Central memory CD8-positive, alpha-beta T cell (primary cell): ENCODE measurements around the gene TRIM29.
A peak's percentile ranks its signal among the peaks of the same experiment; 100 is the strongest.

Experiments
- ATAC-seq: fragments of 150-1000 bp; cut with Tn5 transposase; replicated peaks from 2 replicates; pipeline ENCODE4 v1.10.0; 2022; ENCODE audit warnings: mild to moderate bottlenecking, moderate FRiP score, moderate number of reproducible peaks; ENCODE audit not compliant: poor library complexity, severe bottlenecking; ENCODE audit errors: extremely low read depth
- DNase-seq, 2 donors: peaks; one replicate each; pipeline ENCODE4 v3.0.0; 2021; ENCODE audit warnings: low spot score in 2 of 2
- H3K27ac Mint-ChIP-seq: one replicate; pipeline ENCODE4 v1.8.0; 2022; ENCODE audit warnings: low read depth, mild to moderate bottlenecking, moderate library complexity, mixed read lengths
- H3K27me3 Mint-ChIP-seq: one replicate; pipeline ENCODE4 v1.8.0; 2022; ENCODE audit warnings: mixed read lengths
- H3K36me3 Mint-ChIP-seq: one replicate; pipeline ENCODE4 v1.8.0; 2022; ENCODE audit warnings: mild to moderate bottlenecking, moderate library complexity, mixed read lengths; ENCODE audit not compliant: insufficient read depth
- H3K4me1 Mint-ChIP-seq: one replicate; pipeline ENCODE4 v1.8.0; 2022; ENCODE audit warnings: mixed read lengths
- H3K4me3 Mint-ChIP-seq: one replicate; pipeline ENCODE4 v1.8.0; 2022; ENCODE audit warnings: mild to moderate bottlenecking, moderate library complexity, mixed read lengths
- H3K9me3 Mint-ChIP-seq: one replicate; pipeline ENCODE4 v1.8.0; 2022; ENCODE audit warnings: mixed read lengths

TRIM29 gene

GRCh38 chr11:120064341-120064740 is 73.6 kb downstream of the TRIM29 start:
- ATAC-seq (no peak), DNase-seq (no peak)
- Mint-ChIP-seq H3K27me3 (peaks cover 55% of the 10 kb centered on the region), H3K36me3 (no peaks in the 10 kb centered on the region), H3K4me3 (no peak overlapping the region), H3K27ac (no peak overlapping the region), H3K4me1 (no peaks in the 10 kb centered on the region), H3K9me3 (no peaks in the 10 kb centered on the region)

DNA sequence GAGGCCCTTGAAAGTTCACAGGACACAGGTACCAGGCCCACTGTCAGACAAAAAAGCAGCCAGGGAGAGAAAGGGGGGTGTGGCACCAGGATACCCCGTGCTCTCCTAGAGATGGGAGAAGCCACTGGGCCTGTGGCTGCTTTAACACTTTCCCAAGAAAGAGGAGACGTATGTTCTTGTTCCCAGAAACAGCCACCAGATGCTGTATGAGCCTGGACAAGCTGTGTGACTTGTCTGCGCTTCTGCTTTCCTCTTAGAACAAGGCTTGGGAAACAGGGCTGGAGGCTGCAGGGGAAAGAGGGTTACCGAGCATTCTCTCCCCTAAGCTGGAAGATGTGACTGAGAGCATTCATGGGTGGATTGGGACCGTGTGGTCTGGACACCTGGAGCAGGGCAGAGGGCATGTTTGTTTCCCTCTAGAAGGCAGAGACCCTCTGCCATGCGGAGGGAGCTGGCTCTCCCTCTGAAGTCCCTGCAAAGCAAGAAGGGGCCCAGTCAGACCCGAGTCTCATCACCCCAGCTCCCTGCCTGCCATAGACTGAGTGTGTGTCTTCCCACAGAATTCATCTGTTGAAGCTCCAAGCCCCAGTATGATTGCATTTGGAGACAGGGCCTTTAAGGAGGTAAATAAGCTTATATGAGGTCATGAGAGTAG is 74.1 kb downstream of the TRIM29 start:
- Mint-ChIP-seq H3K4me3 (no peak overlapping the region), H3K36me3 (no peaks in the 10 kb centered on the region), H3K27ac (no peak overlapping the region), H3K27me3 (peaks cover 55% of the 10 kb centered on the region), H3K4me1 (no peaks in the 10 kb centered on the region), H3K9me3 (no peaks in the 10 kb centered on the region)
- DNase-seq (no peak), ATAC-seq (no peak)

DNA sequence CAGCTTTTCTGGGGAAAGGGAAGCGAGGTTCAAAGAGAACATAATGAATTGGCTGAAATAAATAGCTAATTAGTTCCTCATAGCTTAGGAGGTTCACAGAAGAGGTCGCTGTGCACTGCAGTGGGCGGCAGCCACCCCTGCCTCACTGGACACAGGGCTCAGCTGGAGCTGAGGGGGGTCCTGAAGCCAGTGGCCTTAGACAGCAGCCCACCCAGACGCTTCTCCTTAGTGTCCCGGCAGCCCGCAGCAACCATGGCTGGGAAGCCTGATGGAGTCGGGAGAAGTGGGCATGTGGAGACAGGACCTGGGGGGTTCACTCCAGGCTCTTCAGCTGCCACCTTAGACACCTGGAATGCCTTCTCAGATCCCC is 75.4 kb downstream of the TRIM29 start:
- H3K27ac Mint-ChIP-seq: no peak overlapping the region

DNA sequence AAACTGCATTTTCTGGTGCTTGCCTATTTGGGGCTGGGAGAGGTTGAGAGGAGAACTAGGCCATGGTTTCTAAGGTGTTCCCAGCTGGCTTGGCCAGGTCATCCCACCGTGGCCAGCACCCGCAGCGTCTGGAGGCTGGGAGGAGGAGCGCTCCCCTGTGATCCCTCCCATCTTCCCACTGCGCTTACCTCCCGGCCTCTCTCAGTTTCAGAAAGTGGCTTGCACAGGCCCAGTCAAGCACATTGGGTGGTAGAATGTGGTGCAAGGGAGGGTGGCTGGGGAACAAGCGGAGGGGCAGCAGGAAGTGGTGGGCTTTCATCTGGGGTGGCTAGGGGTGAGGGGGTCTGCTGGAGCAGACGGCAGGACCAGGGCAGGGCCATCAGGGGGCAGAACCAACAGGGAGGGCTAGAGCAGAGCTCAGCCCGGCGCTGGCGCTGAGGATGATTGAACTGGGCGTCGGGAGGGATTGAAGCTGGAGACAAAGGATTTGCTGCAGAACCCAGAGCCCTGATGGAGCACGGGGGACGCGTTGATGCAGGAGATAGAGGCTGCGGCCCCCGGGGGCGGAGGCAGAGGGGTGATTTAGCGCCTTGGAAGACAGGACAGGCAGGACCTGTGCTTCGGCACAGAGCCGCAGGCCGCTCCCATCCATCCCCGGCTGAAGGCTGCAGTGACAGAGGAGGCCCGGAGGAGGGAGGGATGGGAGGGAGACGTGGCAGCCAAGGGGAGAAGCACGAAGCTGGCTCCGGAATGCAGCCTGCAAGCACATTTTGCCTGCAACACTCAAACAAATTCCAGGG is 76.0 kb downstream of the TRIM29 start:
- Mint-ChIP-seq H3K4me3 (no peak overlapping the region), H3K4me1 (no peaks in the 10 kb centered on the region), H3K27me3 (peaks cover 55% of the 10 kb centered on the region), H3K27ac (no peak overlapping the region), H3K36me3 (no peaks in the 10 kb centered on the region), H3K9me3 (no peaks in the 10 kb centered on the region)
- DNase-seq (no peak), ATAC-seq (peak; percentile 14)

More for the DNA sequence above, 75.4 kb downstream of the TRIM29 start:
- no peak for DNase-seq
- H3K36me3 Mint-ChIP-seq: no peaks in the 10 kb centered on the region
- no peaks in the 10 kb centered on the region for H3K9me3 Mint-ChIP-seq
- H3K4me1 Mint-ChIP-seq: no peaks in the 10 kb centered on the region
- H3K27me3 Mint-ChIP-seq: peaks cover 55% of the 10 kb centered on the region
- ATAC-seq: no peak
- H3K4me3 Mint-ChIP-seq: no peak overlapping the region
